Spleen (tissue), 11 donors: ENCODE results near the gene EVI5. TPM values are rescaled to one million over a fixed set of nuclear protein-coding genes. Genes with fewer than 3 reads are reported as not detected.
"Not testable (repeated sequence)": the region's sequence is repeated elsewhere in the genome, so short reads cannot be mapped to it uniquely, and the experiment has no call there.

Experiments
- DNase-seq: peaks from one replicate; pipeline ENCODE4 v3.0.0-alpha.2; 2020
- H3K27ac ChIP-seq, 8 donors: fragments of 200-600 bp; sonication (generic) in 7 of 8; 1 replicate in 4 of 8; 2 replicates in 4 of 8; pipeline versions ENCODE4 v1.5.0 to v1.8.0; 2016 to 2021; ENCODE audit warnings: inconsistent platforms in 4 of 8, mild to moderate bottlenecking in 4 of 8, moderate library complexity in 1 of 8
- H3K27me3 ChIP-seq, 7 donors: fragments of 200-600 bp; sonication (generic) in 6 of 7; replicated peaks in 1 of 7; 1 replicate in 4 of 7; 2 replicates in 3 of 7; pipeline versions ENCODE4 v1.5.0 to v1.8.0; 2016 to 2021; ENCODE audit warnings: inconsistent platforms in 3 of 7, mild to moderate bottlenecking in 1 of 7
- H3K36me3 ChIP-seq, 6 donors: fragments of 200-600 bp; sonication (generic) in 5 of 6; 1 replicate in 4 of 6; 2 replicates in 2 of 6; pipeline versions ENCODE4 v1.5.0 to v1.8.0; 2016 to 2021; ENCODE audit warnings: inconsistent platforms in 2 of 6
- H3K4me1 ChIP-seq, 6 donors: fragments of 200-600 bp; sonication (generic) in 5 of 6; 1 replicate in 3 of 6; 2 replicates in 3 of 6; pipeline versions ENCODE4 v1.5.0 to v1.8.0; 2016 to 2021; ENCODE audit warnings: inconsistent platforms in 3 of 6
- H3K4me3 ChIP-seq, 8 donors: fragments of 200-600 bp; sonication (generic) in 7 of 8; 1 replicate in 4 of 8; 2 replicates in 4 of 8; pipeline versions ENCODE4 v1.5.0 to v1.8.0; 2016 to 2021; ENCODE audit warnings: inconsistent platforms in 4 of 8, mild to moderate bottlenecking in 4 of 8, moderate library complexity in 2 of 8
- H3K9me3 ChIP-seq, 8 donors: fragments of 200-600 bp; sonication (generic) in 7 of 8; 1 replicate in 4 of 8; 2 replicates in 4 of 8; pipeline versions ENCODE4 v1.5.0 to v1.8.0; 2016 to 2021; ENCODE audit warnings: inconsistent platforms in 4 of 8
- CTCF ChIP-seq, 11 experiments: fragments of 200-600 bp in 7 of 11; fragments of 450-650 bp in 4 of 11; sonication (generic) in 4 of 11; IDR thresholded peaks in 8 of 11; conservative IDR thresholded peaks in 3 of 11; 1 replicate in 7 of 11; 2 replicates in 4 of 11; pipeline versions ENCODE4 v1.4.0 to v1.8.0; 2016 to 2021; ENCODE audit warnings: antibody characterized with exemption in 11 of 11, inconsistent platforms in 4 of 11, mild to moderate bottlenecking in 1 of 11
- POLR2A ChIP-seq, 3 donors: fragments of 450-650 bp; IDR thresholded peaks; one replicate each; pipeline ENCODE4 v1.5.1; 2017; ENCODE audit warnings: antibody characterized with exemption in 3 of 3, mild to moderate bottlenecking in 1 of 3
- POLR2AphosphoS5 ChIP-seq, 3 donors: sonication (generic); formaldehyde crosslinking; IDR thresholded peaks; one replicate each; pipeline ENCODE4 v1.5.1; 2017; ENCODE audit warnings: antibody characterized with exemption in 3 of 3
- WGBS, 5 donors: extraction: QIAGEN DNeasy Blood & Tissue Kit in 3 of 5; methylation state at CpG; one replicate each; pipeline versions ENCODE4 v1.1.5 to v1.1.7; 2013 to 2018; 5-methylcytosine and 5-hydroxymethylcytosine counted together
- intact Hi-C: fragments of 100-400 bp; cut with DNase I; formaldehyde crosslinking; loops from one replicate; pipeline ENCODE4 v1.15.0; 2023; ENCODE audit warnings: low total_unique reads
- polyA plus RNA-seq, 3 donors: library from polyadenylated mRNA; stranded (reverse); fragments of 200-250 nt; gene quantifications; one replicate each; pipeline ENCODE4 v1.2.1, GENCODE V29; 2013
- total RNA-seq, 7 donors: library from RNA; depleted of rRNA in 3 of 7; stranded (reverse); fragments of >200 nt in 3 of 7; fragmentation: NEBNext Ultra II Directional in 4 of 7; extraction: Animal tissue kit (Norgen Biotek cat#: 25700) in 4 of 7; gene quantifications; one replicate each; pipeline versions ENCODE4 v1.1.0 to v1.2.1, GENCODE V29; 2016 to 2021
- donor health status: healthy with polysubstance abuse.
- donor health status: DM: no; HTN: no; CAD: no; lungs with moderate emphysema.
- donor health status: DM: no; HTN: no; CAD: no.
- donor health status: Bipolar disorder and iron deficiency.
- donor health status: healthy.
- donor health status: DM: no; HTN: no; CAD: no.
- donor health status: DM: yes; HTN: yes; CAD: no.

Gene EVI5
- total and polyA plus RNA-seq, 10 donors, result 1.7 to 38.3 (median 27.0) TPM

- no peaks in the 10 kb centered on the region for H3K27me3 ChIP-seq
- intact Hi-C loops, result no loop called here
- TF ChIP-seq POLR2AphosphoS5 (IDR thresholded peaks at IDR 0.05) (no peak), POLR2A (IDR thresholded peaks at IDR 0.05) (no peak), CTCF (IDR thresholded peaks at IDR 0.05 in 8 of 11, conservative IDR thresholded peaks at IDR 0.05 in 3 of 11) (no peak)
- no peak for DNase-seq
- no peaks in the 10 kb centered on the region for H3K4me1 ChIP-seq
- peaks cover 3 to 54% (median 17%) of the 10 kb centered on the region in 6 donors for H3K36me3 ChIP-seq
- no peak overlapping the region for H3K27ac ChIP-seq
- WGBS, 5 donors, result 92 to 100% (median 96%) methylated on average over 3 of the region's 3 CpGs
- peaks cover 6 to 47% (median 41%) of the 10 kb centered on the region in 8 donors for H3K9me3 ChIP-seq
- H3K4me3 ChIP-seq, result no peak overlapping the region
These were observed 129.6 kb downstream of the EVI5 start for GRCh38 chr1:92655197-92655801.

DNA sequence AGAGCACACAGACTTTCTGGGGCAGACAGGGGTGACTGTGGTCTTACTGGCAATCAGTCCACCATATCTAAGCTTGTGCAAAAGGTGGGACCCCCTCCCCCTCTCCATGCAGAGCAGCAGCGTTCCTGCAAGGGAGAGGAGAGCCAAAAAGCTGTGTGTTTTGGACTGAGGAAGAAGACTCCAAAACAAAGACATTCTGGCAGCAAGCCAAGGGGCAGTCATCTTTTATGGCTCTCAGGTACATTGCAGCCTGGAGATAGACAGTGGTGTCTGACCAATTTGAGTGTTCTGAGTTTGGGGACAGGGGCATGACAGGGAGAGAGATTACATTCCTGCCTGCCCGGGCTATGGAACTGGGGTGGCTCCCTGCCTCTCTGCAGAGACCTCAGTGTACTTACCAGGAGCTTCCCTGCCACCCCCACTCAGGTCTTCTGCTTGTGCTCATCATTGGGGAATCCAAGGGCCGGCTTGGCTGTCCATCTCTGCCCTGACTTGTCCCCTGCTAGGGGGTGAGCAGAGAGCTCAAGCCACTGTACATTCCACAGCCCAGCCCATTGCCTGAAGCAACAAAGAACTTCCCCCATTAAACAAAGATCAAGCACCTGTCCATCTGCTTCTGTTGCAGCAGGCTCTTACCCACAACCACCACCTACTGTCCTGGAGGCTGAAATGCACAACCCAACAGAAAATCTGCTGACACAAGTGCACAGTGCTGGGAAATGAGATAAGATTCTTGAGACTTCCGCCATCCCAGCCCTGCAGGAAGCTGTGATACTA lies 131.1 kb downstream of the EVI5 start:
- peaks cover 6 to 47% (median 41%) of the 10 kb centered on the region in 8 donors for H3K9me3 ChIP-seq
- H3K27ac ChIP-seq, result no peak overlapping the region
- DNase-seq, result no peak
- H3K27me3 ChIP-seq, result no peaks in the 10 kb centered on the region
- 90 to 100% (median 94%) methylated on average over 4 of the region's 4 CpGs for WGBS, 5 donors
- peaks cover 3 to 54% (median 17%) of the 10 kb centered on the region in 6 donors for H3K36me3 ChIP-seq
- intact Hi-C loops, result no loop called here
- H3K4me1 ChIP-seq, result no peaks in the 10 kb centered on the region
- TF ChIP-seq POLR2A (IDR thresholded peaks at IDR 0.05), result no peak
- no peak for TF ChIP-seq POLR2AphosphoS5 (IDR thresholded peaks at IDR 0.05)
- TF ChIP-seq CTCF (IDR thresholded peaks at IDR 0.05 in 8 of 11, conservative IDR thresholded peaks at IDR 0.05 in 3 of 11), result no peak
- no peak overlapping the region for H3K4me3 ChIP-seq

GRCh38 chr1:92640686-92641085 lies 144.2 kb downstream of the EVI5 start:
- H3K4me3 ChIP-seq, H3K4me1 ChIP-seq, H3K9me3 ChIP-seq, H3K36me3 ChIP-seq, intact Hi-C loops, H3K27ac ChIP-seq, DNase-seq, H3K27me3 ChIP-seq: not testable (repeated sequence)
- 95 to 99% (median 98%) methylated on average over 3 of the region's 3 CpGs for WGBS, 5 donors

GRCh38 chr1:92638498-92638897 lies 146.4 kb downstream of the EVI5 start:
- Histone ChIP-seq H3K9me3 (peaks cover 0 to 4% (median 0%) of the 10 kb centered on the region in 8 donors), H3K27ac (no peak overlapping the region), H3K4me3 (no peak overlapping the region), H3K27me3 (no peaks in the 10 kb centered on the region), H3K4me1 (no peaks in the 10 kb centered on the region), H3K36me3 (peaks cover 0 to 20% (median 8%) of the 10 kb centered on the region in 6 donors)
- intact Hi-C loops, result no loop called here
- TF ChIP-seq POLR2A (IDR thresholded peaks at IDR 0.05) (no peak), POLR2AphosphoS5 (IDR thresholded peaks at IDR 0.05) (no peak), CTCF (IDR thresholded peaks at IDR 0.05 in 8 of 11, conservative IDR thresholded peaks at IDR 0.05 in 3 of 11) (no peak)
- DNase-seq, result no peak

GRCh38 chr1:92635203-92635602 lies 149.7 kb downstream of the EVI5 start:
- H3K9me3 ChIP-seq, intact Hi-C loops: not testable (repeated sequence)
- WGBS, 5 donors, result 96 to 98% (median 98%) methylated on average over 13 to 16 of the region's 16 CpGs

More at GRCh38 chr1:92635203-92635602, 149.7 kb downstream of the EVI5 start:
- H3K36me3 ChIP-seq, result peaks cover 0 to 20% (median 8%) of the 10 kb centered on the region in 6 donors
- not testable (repeated sequence) for H3K27ac ChIP-seq, H3K4me1 ChIP-seq, H3K4me3 ChIP-seq, DNase-seq, H3K27me3 ChIP-seq
